Measurements from ENCODE around the gene RNASEH2B.

Gene RNASEH2B

GRCh38 chr13:50970956-50971355, 61.4 kb downstream of the RNASEH2B start:
- no peak overlapping the region for H3K4me2 ChIP-seq (ENCODE audit: insufficient read depth, low read length)
- DNase-seq: no peak
- no peaks in the 10 kb centered on the region for H4K20me1 ChIP-seq (ENCODE audit: insufficient read depth, low read length)
- H3K79me2 ChIP-seq (ENCODE audit: insufficient read depth, low read length): no peaks in the 10 kb centered on the region
- no peaks in the 10 kb centered on the region for H3K9me3 ChIP-seq (ENCODE audit: insufficient read depth, low read length, severe bottlenecking)
- no peaks in the 10 kb centered on the region for H3K27me3 ChIP-seq (ENCODE audit: insufficient read depth, low read length, poor library complexity)
- no peaks in the 10 kb centered on the region for H3K4me1 ChIP-seq (ENCODE audit: insufficient read depth, low read length)
- H2AFZ ChIP-seq (ENCODE audit: low read depth, low read length): no peak overlapping the region
- no peak overlapping the region for H3K4me3 ChIP-seq (ENCODE audit: low read depth in 1 of 2, low read length in 2 of 2)
- H3K9ac ChIP-seq (ENCODE audit: low read depth, low read length): no peak overlapping the region
- no peak overlapping the region for H3K27ac ChIP-seq (ENCODE audit: low read length)
- peaks cover 93% of the 10 kb centered on the region for H3K36me3 ChIP-seq (ENCODE audit: insufficient read depth, low read length)
- TF ChIP-seq EZH2 (IDR thresholded peaks at IDR 0.05; ENCODE audit: borderline replicate concordance, low read depth, low read length, severe bottlenecking): no peak
- no peak for TF ChIP-seq CTCF (IDR thresholded peaks at IDR 0.05; ENCODE audit: borderline replicate concordance, extremely low read depth, low read length, poor library complexity, severe bottlenecking)
- ATAC-seq (ENCODE audit: insufficient read depth, low read depth): no peak

GRCh38 chr13:50974268-50974667, 64.7 kb downstream of the RNASEH2B start:
- no peaks in the 10 kb centered on the region for H3K4me1 ChIP-seq (ENCODE audit: insufficient read depth, low read length)
- no peak for DNase-seq
- H2AFZ ChIP-seq (ENCODE audit: low read depth, low read length): no peak overlapping the region
- no peak for TF ChIP-seq CTCF (IDR thresholded peaks at IDR 0.05; ENCODE audit: borderline replicate concordance, extremely low read depth, low read length, poor library complexity, severe bottlenecking)
- no peak for TF ChIP-seq EZH2 (IDR thresholded peaks at IDR 0.05; ENCODE audit: borderline replicate concordance, low read depth, low read length, severe bottlenecking)
- no peak overlapping the region for H3K4me2 ChIP-seq (ENCODE audit: insufficient read depth, low read length)
- no peak overlapping the region for H3K27ac ChIP-seq (ENCODE audit: low read length)
- peaks cover 73% of the 10 kb centered on the region for H3K36me3 ChIP-seq (ENCODE audit: insufficient read depth, low read length)
- no peaks in the 10 kb centered on the region for H3K79me2 ChIP-seq (ENCODE audit: insufficient read depth, low read length)
- no peaks in the 10 kb centered on the region for H4K20me1 ChIP-seq (ENCODE audit: insufficient read depth, low read length)
- ATAC-seq (ENCODE audit: insufficient read depth, low read depth): no peak
- no peak overlapping the region for H3K9ac ChIP-seq (ENCODE audit: low read depth, low read length)
- H3K27me3 ChIP-seq (ENCODE audit: insufficient read depth, low read length, poor library complexity): no peaks in the 10 kb centered on the region
- H3K4me3 ChIP-seq (ENCODE audit: low read depth in 1 of 2, low read length in 2 of 2): no peak overlapping the region
- H3K9me3 ChIP-seq (ENCODE audit: insufficient read depth, low read length, severe bottlenecking): no peaks in the 10 kb centered on the region

- no peaks in the 10 kb centered on the region for H3K4me1 ChIP-seq (ENCODE audit: insufficient read depth, low read length)
- no peak overlapping the region for H3K4me3 ChIP-seq (ENCODE audit: low read depth in 1 of 2, low read length in 2 of 2)
- H3K9ac ChIP-seq (ENCODE audit: low read depth, low read length): no peak overlapping the region
- H3K9me3 ChIP-seq (ENCODE audit: insufficient read depth, low read length, severe bottlenecking): no peaks in the 10 kb centered on the region
- no peaks in the 10 kb centered on the region for H3K79me2 ChIP-seq (ENCODE audit: insufficient read depth, low read length)
- no peak for TF ChIP-seq EZH2 (IDR thresholded peaks at IDR 0.05; ENCODE audit: borderline replicate concordance, low read depth, low read length, severe bottlenecking)
- TF ChIP-seq CTCF (IDR thresholded peaks at IDR 0.05; ENCODE audit: borderline replicate concordance, extremely low read depth, low read length, poor library complexity, severe bottlenecking): no peak
- DNase-seq (no peak), ATAC-seq (ENCODE audit: insufficient read depth, low read depth) (no peak)
- H3K27me3 ChIP-seq (ENCODE audit: insufficient read depth, low read length, poor library complexity): no peaks in the 10 kb centered on the region
- H3K4me2 ChIP-seq (ENCODE audit: insufficient read depth, low read length): no peak overlapping the region
- no peaks in the 10 kb centered on the region for H4K20me1 ChIP-seq (ENCODE audit: insufficient read depth, low read length)
- H2AFZ ChIP-seq (ENCODE audit: low read depth, low read length): no peak overlapping the region
- peaks cover 30% of the 10 kb centered on the region for H3K36me3 ChIP-seq (ENCODE audit: insufficient read depth, low read length)
- H3K27ac ChIP-seq (ENCODE audit: low read length): no peak overlapping the region
These were observed 69.6 kb downstream of the RNASEH2B start for GRCh38 chr13:50979187-50979586.

DNA sequence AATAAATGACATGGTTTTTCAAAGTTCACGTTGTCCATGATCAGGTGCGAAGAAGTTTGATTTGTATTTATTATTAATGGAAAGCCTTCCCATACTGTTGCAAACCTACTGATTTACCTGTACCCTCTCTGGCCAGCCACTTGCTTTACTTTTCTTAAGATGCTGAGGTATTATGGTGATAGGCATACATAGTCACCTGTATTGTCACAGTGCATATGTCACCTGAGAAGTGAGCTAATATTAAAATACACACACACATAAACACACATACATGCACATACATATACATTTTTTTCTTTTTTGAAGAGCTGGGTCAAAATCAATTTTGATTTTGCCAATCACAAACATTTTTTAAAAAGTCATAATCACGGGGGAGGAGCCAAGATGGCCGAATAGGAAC, 72.1 kb downstream of the RNASEH2B start:
- Histone ChIP-seq H3K4me2 (ENCODE audit: insufficient read depth, low read length) (no peak overlapping the region), H3K9ac (ENCODE audit: low read depth, low read length) (no peak overlapping the region), H4K20me1 (ENCODE audit: insufficient read depth, low read length) (no peaks in the 10 kb centered on the region), H3K9me3 (ENCODE audit: insufficient read depth, low read length, severe bottlenecking) (no peaks in the 10 kb centered on the region), H3K36me3 (ENCODE audit: insufficient read depth, low read length) (peaks cover 7% of the 10 kb centered on the region), H3K27me3 (ENCODE audit: insufficient read depth, low read length, poor library complexity) (no peaks in the 10 kb centered on the region), H3K4me1 (ENCODE audit: insufficient read depth, low read length) (no peaks in the 10 kb centered on the region), H3K27ac (ENCODE audit: low read length) (no peak overlapping the region), H2AFZ (ENCODE audit: low read depth, low read length) (no peak overlapping the region), H3K79me2 (ENCODE audit: insufficient read depth, low read length) (no peaks in the 10 kb centered on the region), H3K4me3 (ENCODE audit: low read depth in 1 of 2, low read length in 2 of 2) (no peak overlapping the region)
- ATAC-seq (ENCODE audit: insufficient read depth, low read depth): no peak
- no peak for DNase-seq
- TF ChIP-seq CTCF (IDR thresholded peaks at IDR 0.05; ENCODE audit: borderline replicate concordance, extremely low read depth, low read length, poor library complexity, severe bottlenecking) (no peak), EZH2 (IDR thresholded peaks at IDR 0.05; ENCODE audit: borderline replicate concordance, low read depth, low read length, severe bottlenecking) (no peak)

Data from DND-41 (cell line).